Progenitor cell of endocrine pancreas (in vitro differentiated cells): Measurements from ENCODE around the gene CFAP54. TPM values are rescaled to one million over a fixed set of nuclear protein-coding genes. Genes with fewer than 3 reads are reported as not detected.

Experiments
- DNase-seq: peaks from one replicate; pipeline ENCODE4 v3.0.0; 2021; ENCODE audit warnings: low spot score; ENCODE audit not compliant: unreplicated experiment
- H3K27ac Mint-ChIP-seq: 2 replicates; pipeline ENCODE4 v1.8.0; 2021; ENCODE audit warnings: mild to moderate bottlenecking, moderate library complexity, mixed read lengths
- H3K27me3 Mint-ChIP-seq: 2 replicates; pipeline ENCODE4 v1.8.0; 2021; ENCODE audit warnings: mixed read lengths
- H3K36me3 Mint-ChIP-seq: 2 replicates; pipeline ENCODE4 v1.8.0; 2022; ENCODE audit warnings: mixed read lengths; ENCODE audit not compliant: insufficient read depth
- H3K4me1 Mint-ChIP-seq: 2 replicates; pipeline ENCODE4 v1.8.0; 2021; ENCODE audit warnings: low read depth, mixed read lengths
- H3K4me3 Mint-ChIP-seq: 2 replicates; pipeline ENCODE4 v1.8.0; 2021; ENCODE audit warnings: low read depth, mild to moderate bottlenecking, moderate library complexity, mixed read lengths
- H3K9me3 Mint-ChIP-seq: 2 replicates; pipeline ENCODE4 v1.8.0; 2021; ENCODE audit warnings: low read depth, mixed read lengths
- total RNA-seq: library from RNA; stranded (reverse); gene quantifications from 2 replicates; pipeline ENCODE4 v1.2.1, GENCODE V29; 2021
- TF ChIP-seq, protein P1 (sequence below): fragments of 200-600 bp; sonication (generic); IDR thresholded peaks from one replicate; pipeline ENCODE4 v1.5.0; 2021; ENCODE audit warnings: antibody characterized with exemption, mild to moderate bottlenecking; ENCODE audit not compliant: unreplicated experiment

Gene CFAP54
- total RNA-seq, 1 donor from 2014 or later = 5.9 TPM

DNA sequence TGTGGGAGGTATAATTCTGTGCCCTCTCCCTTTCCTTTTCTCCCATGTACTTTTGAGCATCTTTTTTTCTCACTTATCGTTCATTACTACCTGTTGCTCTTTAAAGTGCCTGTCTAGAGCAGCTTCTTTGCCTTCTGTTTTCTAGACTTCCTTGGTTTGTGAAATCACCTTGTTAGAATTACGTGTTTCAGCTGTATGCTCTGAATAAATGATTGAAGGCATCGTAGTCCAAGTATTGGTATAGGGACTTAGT is 419.0 kb downstream of the CFAP54 start:
- peaks cover 4% of the 10 kb centered on the region for H3K36me3 Mint-ChIP-seq
- peaks cover 28% of the 10 kb centered on the region for H3K4me1 Mint-ChIP-seq
- TF ChIP-seq, protein P1, sequence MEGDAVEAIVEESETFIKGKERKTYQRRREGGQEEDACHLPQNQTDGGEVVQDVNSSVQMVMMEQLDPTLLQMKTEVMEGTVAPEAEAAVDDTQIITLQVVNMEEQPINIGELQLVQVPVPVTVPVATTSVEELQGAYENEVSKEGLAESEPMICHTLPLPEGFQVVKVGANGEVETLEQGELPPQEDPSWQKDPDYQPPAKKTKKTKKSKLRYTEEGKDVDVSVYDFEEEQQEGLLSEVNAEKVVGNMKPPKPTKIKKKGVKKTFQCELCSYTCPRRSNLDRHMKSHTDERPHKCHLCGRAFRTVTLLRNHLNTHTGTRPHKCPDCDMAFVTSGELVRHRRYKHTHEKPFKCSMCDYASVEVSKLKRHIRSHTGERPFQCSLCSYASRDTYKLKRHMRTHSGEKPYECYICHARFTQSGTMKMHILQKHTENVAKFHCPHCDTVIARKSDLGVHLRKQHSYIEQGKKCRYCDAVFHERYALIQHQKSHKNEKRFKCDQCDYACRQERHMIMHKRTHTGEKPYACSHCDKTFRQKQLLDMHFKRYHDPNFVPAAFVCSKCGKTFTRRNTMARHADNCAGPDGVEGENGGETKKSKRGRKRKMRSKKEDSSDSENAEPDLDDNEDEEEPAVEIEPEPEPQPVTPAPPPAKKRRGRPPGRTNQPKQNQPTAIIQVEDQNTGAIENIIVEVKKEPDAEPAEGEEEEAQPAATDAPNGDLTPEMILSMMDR = no peak
- no peak for DNase-seq
- peak overlapping the region; percentile 96 for H3K27ac Mint-ChIP-seq
- peak overlapping the region; percentile 84 for H3K4me3 Mint-ChIP-seq
- no peaks in the 10 kb centered on the region for H3K27me3 Mint-ChIP-seq
- H3K9me3 Mint-ChIP-seq = no peaks in the 10 kb centered on the region

- Mint-ChIP-seq H3K4me3 (no peak overlapping the region), H3K27ac (no peak overlapping the region), H3K36me3 (peaks cover 8% of the 10 kb centered on the region), H3K9me3 (peaks cover 4% of the 10 kb centered on the region), H3K27me3 (no peaks in the 10 kb centered on the region), H3K4me1 (peaks cover 34% of the 10 kb centered on the region)
- DNase-seq = no peak
- TF ChIP-seq, protein P1 = no peak
Observed at GRCh38 chr12:96912261-96912660, 422.9 kb downstream of the CFAP54 start.

GRCh38 chr12:96912943-96913342 is 423.6 kb downstream of the CFAP54 start:
- H3K4me1 Mint-ChIP-seq = peaks cover 35% of the 10 kb centered on the region
- H3K4me3 Mint-ChIP-seq = no peak overlapping the region
- peaks cover 8% of the 10 kb centered on the region for H3K36me3 Mint-ChIP-seq
- H3K27me3 Mint-ChIP-seq = no peaks in the 10 kb centered on the region
- no peak for DNase-seq
- no peak overlapping the region for H3K27ac Mint-ChIP-seq
- TF ChIP-seq, protein P1 = no peak
- H3K9me3 Mint-ChIP-seq = peaks cover 4% of the 10 kb centered on the region

GRCh38 chr12:96919510-96920210 is 430.3 kb downstream of the CFAP54 start:
- H3K4me1 Mint-ChIP-seq = peaks cover 18% of the 10 kb centered on the region
- peaks cover 13% of the 10 kb centered on the region for H3K36me3 Mint-ChIP-seq
- no peak for DNase-seq
- no peak overlapping the region for H3K27ac Mint-ChIP-seq
- TF ChIP-seq, protein P1 = no peak
- no peak overlapping the region for H3K4me3 Mint-ChIP-seq
- no peaks in the 10 kb centered on the region for H3K27me3 Mint-ChIP-seq
- peaks cover 14% of the 10 kb centered on the region for H3K9me3 Mint-ChIP-seq

Other genes starting within 250 kb of the CFAP54 start
- gene CDK17, start 89.1 kb upstream of the CFAP54 start, total RNA-seq = 32.3 and 35.9 TPM in 2 replicates